PC-9 (cell line): Measurements from ENCODE around the gene TMPRSS11B. TPM values are rescaled to one million over a fixed set of nuclear protein-coding genes. Genes with fewer than 3 reads are reported as not detected.

Source experiments
- Bru-seq: library from RNA; stranded (reverse); fragments of 400-500 nt; gene quantifications from one replicate; lab custom pipeline; 2021; lab: Mats Ljungman, UMichigan
- BruChase-seq, 2 experiments: library from RNA; stranded (reverse); fragments of 400-500 nt; gene quantifications; one replicate each; lab custom pipeline; 2021; lab: Mats Ljungman, UMichigan
- BruUV-seq: library from RNA; stranded (reverse); fragments of 400-500 nt; replicated peaks from 2 replicates; lab custom pipeline; 2021; lab: Mats Ljungman, UMichigan
- CTCF ChIA-PET: fragments of 300-600 bp; sonication (Branson Sonifier 250); formaldehyde crosslinking; loops from one replicate; lab custom pipeline; 2022; ENCODE audit warnings: antibody characterized with exemption; lab: Charles Lee
- POLR2A ChIA-PET: fragments of 300-600 bp; sonication (Branson Sonifier 250); formaldehyde crosslinking; loops from one replicate; lab custom pipeline; 2022; ENCODE audit warnings: antibody characterized with exemption; ENCODE audit not compliant: unreplicated experiment; lab: Charles Lee
- DNase-seq, 2 experiments: peaks; one replicate each; pipeline versions ENCODE4 v3.0.0 to v3.0.0-alpha.2; 2015 to 2022; ENCODE audit warnings: mixed read lengths in 1 of 2
- H2AFZ ChIP-seq: fragments of 200-600 bp; sonication (generic); 2 replicates; pipeline ENCODE4 v1.8.1; 2017; ENCODE audit warnings: antibody characterized with exemption
- H3F3A ChIP-seq: fragments of 200-600 bp; sonication (generic); 2 replicates; pipeline ENCODE4 v1.8.1; 2017; ENCODE audit warnings: antibody characterized with exemption, mild to moderate bottlenecking, low read depth; ENCODE audit not compliant: insufficient read depth
- H3K27ac ChIP-seq: fragments of 200-600 bp; sonication (generic); 2 replicates; pipeline ENCODE4 v1.6.1; 2016; ENCODE audit warnings: mixed run types
- H3K27me3 ChIP-seq: fragments of 200-600 bp; sonication (generic); 2 replicates; pipeline ENCODE4 v1.6.1; 2016; ENCODE audit warnings: low read depth, mixed run types; ENCODE audit not compliant: insufficient read depth
- H3K36me3 ChIP-seq: fragments of 200-600 bp; sonication (generic); 2 replicates; pipeline ENCODE4 v1.6.1; 2016; ENCODE audit warnings: low read depth, mixed run types
- H3K4me1 ChIP-seq: fragments of 200-600 bp; sonication (generic); replicated peaks from 2 replicates; pipeline ENCODE4 v1.6.1; 2016; ENCODE audit warnings: mixed run types; ENCODE audit not compliant: insufficient read depth
- H3K4me2 ChIP-seq: fragments of 200-600 bp; sonication (generic); 2 replicates; pipeline ENCODE4 v1.6.1; 2017; ENCODE audit warnings: mixed run types
- H3K4me3 ChIP-seq: fragments of 200-600 bp; sonication (generic); 2 replicates; pipeline ENCODE4 v1.6.1; 2016; ENCODE audit warnings: mixed run types
- H3K79me2 ChIP-seq: fragments of 200-600 bp; sonication (generic); 2 replicates; pipeline ENCODE4 v1.6.1; 2017; ENCODE audit warnings: low read depth, mixed run types
- H3K9me2 ChIP-seq: fragments of 200-600 bp; sonication (generic); 2 replicates; pipeline ENCODE4 v1.8.1; 2017; ENCODE audit warnings: mild to moderate bottlenecking; ENCODE audit not compliant: insufficient read depth
- H3K9me3 ChIP-seq: fragments of 200-600 bp; sonication (generic); 2 replicates; pipeline ENCODE4 v1.8.1; 2016; ENCODE audit warnings: low read depth; ENCODE audit not compliant: insufficient read depth
- H4K20me1 ChIP-seq: fragments of 200-600 bp; sonication (generic); 2 replicates; pipeline ENCODE4 v1.8.1; 2017; ENCODE audit not compliant: insufficient read depth
- CTCF ChIP-seq: fragments of 200-600 bp; sonication (generic); conservative IDR thresholded peaks from 2 replicates; pipeline ENCODE4 v1.6.1; 2017; ENCODE audit warnings: mixed run types, antibody characterized with exemption, mild to moderate bottlenecking, moderate library complexity
- EZH2 ChIP-seq: fragments of 200-600 bp; sonication (generic); IDR thresholded peaks from 2 replicates; pipeline ENCODE4 v1.8.0; 2017; ENCODE audit warnings: antibody characterized with exemption, low read depth
- intact Hi-C: fragments of 100-400 bp; cut with micrococcal nuclease; formaldehyde crosslinking; loops from one replicate; pipeline ENCODE4 v1.10.0; 2022; ENCODE audit not compliant: unreplicated experiment
- long read RNA-seq: library from polyadenylated mRNA; stranded (forward); transcript quantifications from one replicate; pipeline ENCODE4 v2.0.0, GENCODE V29; 2022
- total RNA-seq: library from RNA; stranded (reverse); gene quantifications from 2 replicates; pipeline ENCODE4 v1.2.3, GENCODE V29; 2021

Gene TMPRSS11B, protein sequence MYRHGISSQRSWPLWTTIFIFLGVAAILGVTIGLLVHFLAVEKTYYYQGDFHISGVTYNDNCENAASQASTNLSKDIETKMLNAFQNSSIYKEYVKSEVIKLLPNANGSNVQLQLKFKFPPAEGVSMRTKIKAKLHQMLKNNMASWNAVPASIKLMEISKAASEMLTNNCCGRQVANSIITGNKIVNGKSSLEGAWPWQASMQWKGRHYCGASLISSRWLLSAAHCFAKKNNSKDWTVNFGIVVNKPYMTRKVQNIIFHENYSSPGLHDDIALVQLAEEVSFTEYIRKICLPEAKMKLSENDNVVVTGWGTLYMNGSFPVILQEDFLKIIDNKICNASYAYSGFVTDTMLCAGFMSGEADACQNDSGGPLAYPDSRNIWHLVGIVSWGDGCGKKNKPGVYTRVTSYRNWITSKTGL
- total RNA-seq = not detected in 2 replicates
- Bru-seq, nascent RNA = percentile 7 among the genes with signal in this experiment
- BruChase-seq, experiment 1, labeled RNA remaining after a 2-hour chase = percentile 4 among the genes with signal in this experiment
- BruChase-seq, experiment 2, labeled RNA remaining after a 6-hour chase = percentile 8 among the genes with signal in this experiment
- long read RNA-seq = 0 reads

DNA sequence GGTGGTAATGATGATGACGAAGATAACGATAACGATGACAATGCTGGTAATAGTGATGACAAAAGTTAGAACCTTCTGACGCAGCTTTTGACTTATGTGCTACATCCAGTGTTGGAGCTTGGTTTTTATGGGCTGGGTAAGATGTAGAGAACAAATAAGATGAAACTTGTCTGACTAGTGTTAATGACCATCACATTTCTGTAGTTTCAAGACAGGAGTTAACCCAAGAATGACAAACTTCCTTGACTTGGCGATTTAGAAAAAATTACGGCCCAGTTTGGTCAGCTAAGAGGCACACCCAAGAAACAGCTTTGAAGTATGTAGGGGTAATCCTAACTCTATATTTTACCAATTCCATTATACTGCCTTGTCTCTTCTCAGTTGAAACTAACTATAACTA lies at the start of gene TMPRSS11B:
TSS of gene TMPRSS11B (minus strand) at position 101 of the 400 bp plus-strand sequence. CDS start 136 bp downstream, outside the sequence.
- no peaks in the 10 kb centered on the region for H4K20me1 ChIP-seq
- no peaks in the 10 kb centered on the region for H3K79me2 ChIP-seq
- no peaks in the 10 kb centered on the region for H3K9me2 ChIP-seq
- peak within 1 kb of the TSS; percentile 39; the same call in 1 of the 2 replicates for H2AFZ ChIP-seq
- no TSS peak for BruUV-seq
- no peak for DNase-seq
- H3K4me3 ChIP-seq = no peak within 1 kb of the TSS
- H3K9me3 ChIP-seq = no peaks in the 10 kb centered on the region
- no peaks in the 10 kb centered on the region for H3K27me3 ChIP-seq
- H3K36me3 ChIP-seq = no peaks in the 10 kb centered on the region
- no peaks in the 10 kb centered on the region for H3F3A ChIP-seq
- ChIA-PET CTCF (no interaction called here), POLR2A (no interaction called here)
- no peak within 1 kb of the TSS for H3K27ac ChIP-seq
- intact Hi-C loops = no loop called here
- H3K4me2 ChIP-seq = no peak within 1 kb of the TSS
- no peaks in the 10 kb centered on the region for H3K4me1 ChIP-seq
- TF ChIP-seq CTCF (no peak), EZH2 (no peak)

- H3K27me3 ChIP-seq = no peaks in the 10 kb centered on the region
- no peaks in the 10 kb centered on the region for H3F3A ChIP-seq
- H2AFZ ChIP-seq = no peak overlapping the region
- no peaks in the 10 kb centered on the region for H3K9me2 ChIP-seq
- no peak for DNase-seq
- TF ChIP-seq CTCF (no peak), EZH2 (no peak)
- H3K4me3 ChIP-seq = no peak overlapping the region
- H3K4me1 ChIP-seq = no peaks in the 10 kb centered on the region
- intact Hi-C loops = no loop called here
- H3K36me3 ChIP-seq = no peaks in the 10 kb centered on the region
- H3K4me2 ChIP-seq = no peak overlapping the region
- POLR2A ChIA-PET = no interaction called here
- H3K27ac ChIP-seq = no peak overlapping the region
- H3K9me3 ChIP-seq = no peaks in the 10 kb centered on the region
- no peaks in the 10 kb centered on the region for H3K79me2 ChIP-seq
- no peaks in the 10 kb centered on the region for H4K20me1 ChIP-seq
- CTCF ChIA-PET = no interaction called here
- no TSS peak for BruUV-seq
Measured at GRCh38 chr4:68291256-68291655, 45.8 kb upstream of the TMPRSS11B start.

GRCh38 chr4:68288393-68288740 lies 42.9 kb upstream of the TMPRSS11B start:
- Histone ChIP-seq H4K20me1 (no peaks in the 10 kb centered on the region), H3K9me3 (no peaks in the 10 kb centered on the region), H3F3A (no peaks in the 10 kb centered on the region), H3K4me1 (no peaks in the 10 kb centered on the region), H3K4me3 (no peak overlapping the region), H2AFZ (no peak overlapping the region), H3K4me2 (no peak overlapping the region), H3K9me2 (no peaks in the 10 kb centered on the region), H3K27me3 (no peaks in the 10 kb centered on the region), H3K27ac (no peak overlapping the region), H3K79me2 (no peaks in the 10 kb centered on the region), H3K36me3 (no peaks in the 10 kb centered on the region)
- TF ChIP-seq EZH2 (no peak), CTCF (no peak)
- intact Hi-C loops = no loop called here
- BruUV-seq = no TSS peak
- POLR2A ChIA-PET = no interaction called here
- CTCF ChIA-PET = no interaction called here
- DNase-seq = no peak
